ENCODE results near the gene SORBS1.

Gene SORBS1

DNA sequence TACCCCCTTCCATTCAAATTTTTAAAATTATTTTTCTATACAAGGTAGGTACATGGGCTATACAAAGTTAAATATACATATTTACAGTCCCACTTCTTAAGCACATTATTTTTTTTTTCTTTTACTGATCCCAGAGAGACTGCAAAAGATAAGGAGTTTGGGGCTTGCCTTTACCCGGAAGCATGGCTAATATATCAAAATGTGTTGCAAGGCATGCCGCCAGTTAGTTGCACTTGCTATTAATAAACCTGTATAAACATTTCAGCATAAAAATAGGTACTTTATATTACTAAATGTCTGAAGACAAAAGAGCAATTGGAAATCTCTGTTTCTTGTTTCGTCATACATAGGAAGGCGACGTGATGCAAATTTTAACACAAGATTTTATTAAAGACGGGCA lies 248.9 kb downstream of the SORBS1 start:
- no peaks in the 10 kb centered on the region for H3K27me3 ChIP-seq
- H3K9me3 ChIP-seq = no peaks in the 10 kb centered on the region
- peak overlapping the region; percentile 74; the same call in 1 of the 2 replicates for H3K27ac ChIP-seq
- peaks cover 49% of the 10 kb centered on the region for H3K36me3 ChIP-seq
- no peak overlapping the region for H3K9ac ChIP-seq
- TF ChIP-seq Cebpa-rat (IDR thresholded peaks at IDR 0.05) = no peak
- peaks cover 91% of the 10 kb centered on the region for H3K4me1 ChIP-seq
- H4K20me1 ChIP-seq = peaks cover 14% of the 10 kb centered on the region; the same call in 1 of the 2 replicates
- no peak overlapping the region for H3K4me3 ChIP-seq
- peak overlapping the region; percentile 73 for H3K4me2 ChIP-seq

DNA sequence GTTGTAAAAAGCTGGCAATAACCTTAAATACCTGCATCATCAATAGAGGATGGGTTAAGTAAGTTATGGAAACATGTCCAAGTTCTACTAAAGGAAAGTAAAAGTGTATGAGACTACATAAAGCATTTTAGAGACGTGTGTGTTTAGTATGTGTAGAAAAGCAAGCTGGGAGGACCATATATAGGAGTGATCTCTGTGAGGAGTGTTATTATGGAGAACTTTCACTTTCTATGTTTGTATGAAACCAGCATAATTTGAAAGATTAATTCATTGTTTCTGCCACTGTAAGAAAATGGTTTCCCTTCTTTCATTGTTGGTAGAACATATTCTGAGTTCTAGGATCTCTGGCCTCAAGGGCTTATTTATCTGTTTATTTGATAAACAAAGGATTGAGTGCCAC lies 251.2 kb downstream of the SORBS1 start:
- Histone ChIP-seq H3K9me3 (no peaks in the 10 kb centered on the region), H3K36me3 (peaks cover 26% of the 10 kb centered on the region), H3K9ac (peak overlapping the region; percentile 3; the same call in 1 of the 2 replicates), H4K20me1 (peaks cover 8% of the 10 kb centered on the region; the same call in 1 of the 2 replicates), H3K4me2 (peak overlapping the region; percentile 68), H3K27ac (peak overlapping the region; percentile 62), H3K27me3 (no peaks in the 10 kb centered on the region), H3K4me1 (peaks cover 76% of the 10 kb centered on the region), H3K4me3 (no peak overlapping the region)
- no peak for TF ChIP-seq Cebpa-rat (IDR thresholded peaks at IDR 0.05)

GRCh38 chr10:95308389-95309302 lies 252.5 kb downstream of the SORBS1 start:
- no peaks in the 10 kb centered on the region for H3K9me3 ChIP-seq
- peak overlapping the region; percentile 68 for H3K4me2 ChIP-seq
- H3K4me3 ChIP-seq = no peak overlapping the region
- H3K4me1 ChIP-seq = peaks cover 62% of the 10 kb centered on the region
- peaks cover 13% of the 10 kb centered on the region for H3K36me3 ChIP-seq
- peak overlapping the region; percentile 62 for H3K27ac ChIP-seq
- H3K27me3 ChIP-seq = no peaks in the 10 kb centered on the region
- H4K20me1 ChIP-seq = no peaks in the 10 kb centered on the region
- TF ChIP-seq Cebpa-rat (IDR thresholded peaks at IDR 0.05) = no peak
- H3K9ac ChIP-seq = no peak overlapping the region; the same call in 1 of the 2 replicates

DNA sequence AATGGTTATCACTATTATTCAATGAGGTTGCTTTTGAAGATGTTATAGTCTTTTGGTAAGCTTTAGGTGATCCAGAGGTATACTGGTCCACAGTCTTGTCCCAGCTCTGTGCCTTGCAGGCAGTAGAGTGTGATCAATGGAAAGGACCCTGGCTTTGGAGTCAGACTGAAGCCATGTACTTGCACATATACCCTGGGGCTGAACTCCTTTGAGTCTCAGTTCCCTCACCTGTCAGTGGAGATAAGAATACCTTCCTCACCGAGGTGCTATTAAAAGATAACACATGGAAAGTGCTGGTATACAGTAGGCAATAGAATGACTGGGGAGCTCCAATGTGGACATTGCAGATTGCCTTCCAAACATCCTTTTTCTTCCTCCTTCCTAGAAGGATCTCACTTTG lies 254.3 kb downstream of the SORBS1 start:
- H3K27me3 ChIP-seq = no peaks in the 10 kb centered on the region
- TF ChIP-seq Cebpa-rat (IDR thresholded peaks at IDR 0.05) = no peak
- H3K36me3 ChIP-seq = no peaks in the 10 kb centered on the region
- no peaks in the 10 kb centered on the region for H3K9me3 ChIP-seq
- no peaks in the 10 kb centered on the region for H4K20me1 ChIP-seq
- no peak overlapping the region for H3K4me2 ChIP-seq
- H3K27ac ChIP-seq = no peak overlapping the region
- no peak overlapping the region for H3K4me3 ChIP-seq
- H3K4me1 ChIP-seq = peaks cover 44% of the 10 kb centered on the region
- H3K9ac ChIP-seq = no peak overlapping the region

DNA sequence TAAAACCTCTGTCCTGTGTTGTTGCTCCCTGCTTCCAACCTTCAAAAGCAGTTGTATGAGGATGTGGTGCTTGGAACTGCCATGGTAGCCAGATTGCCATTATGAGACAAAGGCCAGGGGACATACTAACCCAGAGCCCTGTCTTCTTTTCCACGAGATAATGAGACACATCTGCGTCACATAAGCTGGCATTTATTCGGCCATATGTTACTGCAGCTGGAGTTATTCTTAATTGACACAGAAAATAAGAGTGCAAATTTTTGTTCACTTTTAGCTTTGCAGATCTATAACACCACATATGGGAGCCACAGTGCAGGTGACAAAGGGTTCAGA lies 254.9 kb downstream of the SORBS1 start:
- H3K27ac ChIP-seq = no peak overlapping the region
- peaks cover 39% of the 10 kb centered on the region for H3K4me1 ChIP-seq
- no peak for TF ChIP-seq Cebpa-rat (IDR thresholded peaks at IDR 0.05)

GRCh38 chr10:95305606-95306317 lies 255.4 kb downstream of the SORBS1 start:
- Histone ChIP-seq H3K4me3 (no peak overlapping the region), H3K36me3 (no peaks in the 10 kb centered on the region), H3K27ac (no peak overlapping the region), H3K4me1 (peaks cover 34% of the 10 kb centered on the region), H3K27me3 (no peaks in the 10 kb centered on the region), H4K20me1 (no peaks in the 10 kb centered on the region), H3K4me2 (no peak overlapping the region), H3K9ac (no peak overlapping the region), H3K9me3 (no peaks in the 10 kb centered on the region)
- no peak for TF ChIP-seq Cebpa-rat (IDR thresholded peaks at IDR 0.05)

More for the DNA sequence above, 254.9 kb downstream of the SORBS1 start:
- H4K20me1 ChIP-seq = no peaks in the 10 kb centered on the region
- H3K4me2 ChIP-seq = no peak overlapping the region
- no peak overlapping the region for H3K9ac ChIP-seq
- H3K4me3 ChIP-seq = no peak overlapping the region
- no peaks in the 10 kb centered on the region for H3K9me3 ChIP-seq
- no peaks in the 10 kb centered on the region for H3K36me3 ChIP-seq
- no peaks in the 10 kb centered on the region for H3K27me3 ChIP-seq

DNA sequence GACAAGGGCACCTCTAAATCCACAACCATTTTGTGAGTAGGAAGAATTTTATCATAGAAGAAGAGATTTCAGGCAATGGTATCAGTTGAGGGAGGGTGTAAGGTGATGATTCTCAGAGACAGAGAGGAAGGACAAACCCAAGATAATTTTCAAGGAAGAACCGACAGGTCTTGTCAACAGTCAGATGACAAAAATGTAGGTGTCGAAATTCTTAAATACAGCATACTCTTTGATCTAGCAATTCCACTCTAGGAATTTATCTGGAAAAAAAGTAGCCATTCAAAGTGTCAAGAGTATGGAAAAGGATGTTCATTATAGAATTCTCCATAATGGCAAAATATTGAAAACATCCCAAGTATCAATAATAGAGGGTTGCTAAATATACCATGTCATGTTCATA lies 256.2 kb downstream of the SORBS1 start:
- H3K4me3 ChIP-seq = no peak overlapping the region
- H3K9ac ChIP-seq = no peak overlapping the region
- H3K36me3 ChIP-seq = no peaks in the 10 kb centered on the region
- H3K27ac ChIP-seq = no peak overlapping the region
- H3K4me1 ChIP-seq = peaks cover 26% of the 10 kb centered on the region
- no peak for TF ChIP-seq Cebpa-rat (IDR thresholded peaks at IDR 0.05)
- no peaks in the 10 kb centered on the region for H4K20me1 ChIP-seq
- no peak overlapping the region for H3K4me2 ChIP-seq
- H3K9me3 ChIP-seq = no peaks in the 10 kb centered on the region
- H3K27me3 ChIP-seq = no peaks in the 10 kb centered on the region

- Histone ChIP-seq H3K9ac (no peak overlapping the region), H3K27me3 (no peaks in the 10 kb centered on the region), H3K4me2 (no peak overlapping the region), H3K36me3 (no peaks in the 10 kb centered on the region), H3K4me3 (no peak overlapping the region), H3K27ac (no peak overlapping the region), H4K20me1 (no peaks in the 10 kb centered on the region), H3K9me3 (no peaks in the 10 kb centered on the region), H3K4me1 (peaks cover 21% of the 10 kb centered on the region)
- TF ChIP-seq Cebpa-rat (IDR thresholded peaks at IDR 0.05) = no peak
These were observed 256.7 kb downstream of the SORBS1 start for GRCh38 chr10:95304463-95304862.

DNA sequence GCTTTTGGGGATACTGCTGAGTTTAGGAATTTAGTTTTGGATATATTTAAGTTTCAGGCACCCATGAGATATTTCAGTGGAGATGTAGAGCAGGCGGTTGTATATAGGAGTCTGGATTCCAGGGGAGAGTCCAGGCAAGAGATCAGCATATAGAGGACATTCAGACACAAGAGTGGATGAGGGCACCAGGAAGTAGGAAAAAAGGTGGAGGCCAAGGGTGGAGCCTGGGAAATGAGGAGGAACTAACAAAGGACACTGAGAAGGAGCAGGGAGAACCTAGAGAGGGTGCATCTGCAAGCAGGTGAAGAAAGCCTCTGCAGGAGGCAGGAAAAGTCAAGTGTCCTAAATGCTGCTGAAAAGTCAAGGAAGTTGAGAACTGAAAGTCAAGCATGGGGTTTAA lies 257.2 kb downstream of the SORBS1 start:
- peaks cover 15% of the 10 kb centered on the region for H3K4me1 ChIP-seq
- H3K27ac ChIP-seq = no peak overlapping the region
- H3K27me3 ChIP-seq = no peaks in the 10 kb centered on the region
- no peaks in the 10 kb centered on the region for H3K9me3 ChIP-seq
- H3K36me3 ChIP-seq = no peaks in the 10 kb centered on the region
- TF ChIP-seq Cebpa-rat (IDR thresholded peaks at IDR 0.05) = no peak
- H4K20me1 ChIP-seq = no peaks in the 10 kb centered on the region
- no peak overlapping the region for H3K4me2 ChIP-seq
- H3K4me3 ChIP-seq = no peak overlapping the region
- no peak overlapping the region for H3K9ac ChIP-seq

DNA sequence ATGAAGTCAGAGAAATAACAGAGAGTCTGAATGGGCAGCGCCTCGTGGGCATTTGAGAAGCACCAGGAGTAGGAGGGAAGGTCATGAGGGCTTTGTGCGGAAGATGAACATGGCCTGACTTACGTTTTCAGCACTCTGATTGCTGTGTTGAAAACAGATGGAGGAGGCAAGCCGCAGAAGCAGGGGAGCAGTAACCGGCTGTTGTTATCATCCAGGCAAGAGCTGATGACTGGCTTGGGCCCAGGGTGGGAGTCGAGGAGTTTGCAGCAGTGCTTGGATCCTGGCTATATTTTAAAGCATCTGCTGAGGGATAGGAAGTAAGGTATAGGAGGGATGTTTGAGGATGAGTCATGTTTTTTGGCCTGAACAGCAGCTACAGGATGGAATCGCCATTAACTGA lies 257.6 kb downstream of the SORBS1 start:
- no peaks in the 10 kb centered on the region for H3K9me3 ChIP-seq
- no peak overlapping the region for H3K4me3 ChIP-seq
- no peak overlapping the region for H3K27ac ChIP-seq
- peaks cover 11% of the 10 kb centered on the region for H3K4me1 ChIP-seq
- no peaks in the 10 kb centered on the region for H3K27me3 ChIP-seq
- no peak overlapping the region for H3K4me2 ChIP-seq
- H4K20me1 ChIP-seq = no peaks in the 10 kb centered on the region
- no peak overlapping the region for H3K9ac ChIP-seq
- TF ChIP-seq Cebpa-rat (IDR thresholded peaks at IDR 0.05) = no peak
- H3K36me3 ChIP-seq = no peaks in the 10 kb centered on the region
